C4-2B (cell line): ENCODE data around the gene CCDC57.

Experiments
- ZFX ChIP-seq: fragments of 450-650 bp; IDR thresholded peaks from 2 replicates; pipeline ENCODE4 v1.6.1; 2017
- TF ChIP-seq, protein P1 (sequence below): fragments of 450-650 bp; conservative IDR thresholded peaks from 2 replicates; pipeline ENCODE4 v1.5.1; 2017; ENCODE audit warnings: mild to moderate bottlenecking

DNA sequence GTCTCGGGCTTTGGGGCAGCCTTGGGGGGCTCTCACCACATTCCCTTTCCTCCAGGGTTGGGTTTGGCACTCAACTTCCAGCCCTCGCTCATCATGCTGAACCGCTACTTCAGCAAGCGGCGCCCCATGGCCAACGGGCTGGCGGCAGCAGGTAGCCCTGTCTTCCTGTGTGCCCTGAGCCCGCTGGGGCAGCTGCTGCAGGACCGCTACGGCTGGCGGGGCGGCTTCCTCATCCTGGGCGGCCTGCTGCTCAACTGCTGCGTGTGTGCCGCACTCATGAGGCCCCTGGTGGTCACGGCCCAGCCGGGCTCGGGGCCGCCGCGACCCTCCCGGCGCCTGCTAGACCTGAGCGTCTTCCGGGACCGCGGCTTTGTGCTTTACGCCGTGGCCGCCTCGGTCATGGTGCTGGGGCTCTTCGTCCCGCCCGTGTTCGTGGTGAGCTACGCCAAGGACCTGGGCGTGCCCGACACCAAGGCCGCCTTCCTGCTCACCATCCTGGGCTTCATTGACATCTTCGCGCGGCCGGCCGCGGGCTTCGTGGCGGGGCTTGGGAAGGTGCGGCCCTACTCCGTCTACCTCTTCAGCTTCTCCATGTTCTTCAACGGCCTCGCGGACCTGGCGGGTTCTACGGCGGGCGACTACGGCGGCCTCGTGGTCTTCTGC, 24.6 kb upstream of the CCDC57 start:
- TF ChIP-seq, protein P1, sequence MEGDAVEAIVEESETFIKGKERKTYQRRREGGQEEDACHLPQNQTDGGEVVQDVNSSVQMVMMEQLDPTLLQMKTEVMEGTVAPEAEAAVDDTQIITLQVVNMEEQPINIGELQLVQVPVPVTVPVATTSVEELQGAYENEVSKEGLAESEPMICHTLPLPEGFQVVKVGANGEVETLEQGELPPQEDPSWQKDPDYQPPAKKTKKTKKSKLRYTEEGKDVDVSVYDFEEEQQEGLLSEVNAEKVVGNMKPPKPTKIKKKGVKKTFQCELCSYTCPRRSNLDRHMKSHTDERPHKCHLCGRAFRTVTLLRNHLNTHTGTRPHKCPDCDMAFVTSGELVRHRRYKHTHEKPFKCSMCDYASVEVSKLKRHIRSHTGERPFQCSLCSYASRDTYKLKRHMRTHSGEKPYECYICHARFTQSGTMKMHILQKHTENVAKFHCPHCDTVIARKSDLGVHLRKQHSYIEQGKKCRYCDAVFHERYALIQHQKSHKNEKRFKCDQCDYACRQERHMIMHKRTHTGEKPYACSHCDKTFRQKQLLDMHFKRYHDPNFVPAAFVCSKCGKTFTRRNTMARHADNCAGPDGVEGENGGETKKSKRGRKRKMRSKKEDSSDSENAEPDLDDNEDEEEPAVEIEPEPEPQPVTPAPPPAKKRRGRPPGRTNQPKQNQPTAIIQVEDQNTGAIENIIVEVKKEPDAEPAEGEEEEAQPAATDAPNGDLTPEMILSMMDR, result no peak
- no peak for TF ChIP-seq ZFX
